A673 (cell line): ENCODE measurements around the gene TRIM8. TPM values are rescaled to one million over a fixed set of nuclear protein-coding genes. Genes with fewer than 3 reads are reported as not detected.

Experiments used
- BruUV-seq: library from RNA; stranded (reverse); fragments of 400-500 nt; replicated peaks from 2 replicates; lab custom pipeline; 2021; lab: Mats Ljungman, UMichigan
- CTCF ChIA-PET: fragments of 300-600 bp; sonication (Branson Sonifier 250); formaldehyde crosslinking; loops from one replicate; lab custom pipeline; 2022; ENCODE audit warnings: antibody characterized with exemption; lab: Charles Lee
- POLR2A ChIA-PET: fragments of 300-600 bp; sonication (Branson Sonifier 250); formaldehyde crosslinking; loops from one replicate; lab custom pipeline; 2022; ENCODE audit warnings: antibody characterized with exemption; ENCODE audit not compliant: low non-redundant PET; lab: Charles Lee
- DNase-seq: peaks from one replicate; pipeline ENCODE4 v3.0.0-alpha.2; 2015; ENCODE audit warnings: low spot score
- H3K27ac ChIP-seq: fragments of 200-600 bp; sonication (generic); 2 replicates; pipeline ENCODE4 v1.5.1; 2016; ENCODE audit warnings: mixed run types, low read depth, mild to moderate bottlenecking, mixed read lengths, antibody characterized with exemption, low read length; ENCODE audit not compliant: poor library complexity, severe bottlenecking
- H3K27me3 ChIP-seq: fragments of 200-600 bp; sonication (generic); replicated peaks from 2 replicates; pipeline ENCODE4 v1.6.1; 2017; ENCODE audit warnings: mixed run types, low read depth, mild to moderate bottlenecking, mixed read lengths, antibody characterized with exemption, low read length; ENCODE audit not compliant: insufficient read depth, poor library complexity
- H3K36me3 ChIP-seq: fragments of 200-600 bp; sonication (generic); 2 replicates; pipeline ENCODE4 v1.6.1; 2016; ENCODE audit warnings: mixed run types, mild to moderate bottlenecking, mixed read lengths, antibody characterized with exemption, low read length; ENCODE audit not compliant: insufficient read depth, poor library complexity, severe bottlenecking
- H3K4me1 ChIP-seq: fragments of 200-600 bp; sonication (generic); 2 replicates; pipeline ENCODE4 v1.6.1; 2017; ENCODE audit warnings: mixed run types, mild to moderate bottlenecking, mixed read lengths, antibody characterized with exemption, low read length; ENCODE audit not compliant: insufficient read depth, poor library complexity, severe bottlenecking
- H3K4me3 ChIP-seq: fragments of 200-600 bp; sonication (generic); 2 replicates; pipeline ENCODE4 v1.5.1; 2016; ENCODE audit warnings: low read depth, mixed run types, mild to moderate bottlenecking, mixed read lengths, low read length; ENCODE audit not compliant: poor library complexity, severe bottlenecking
- H3K9me3 ChIP-seq: fragments of 200-600 bp; sonication (generic); 2 replicates; pipeline ENCODE4 v1.6.1; 2016; ENCODE audit warnings: mixed run types, low read depth, mild to moderate bottlenecking, mixed read lengths, antibody characterized with exemption, low read length; ENCODE audit not compliant: poor library complexity, severe bottlenecking
- CTCF ChIP-seq: fragments of 300-800, 200-600 bp; sonication (generic); conservative IDR thresholded peaks from 2 replicates; pipeline ENCODE4 v1.5.1; 2017; ENCODE audit warnings: low read depth, mild to moderate bottlenecking, antibody characterized with exemption, low read length, moderate library complexity, mixed read lengths
- EZH2 ChIP-seq: fragments of 200-600 bp; sonication (generic); IDR thresholded peaks from 2 replicates; pipeline ENCODE4 v1.6.1; 2017; ENCODE audit warnings: borderline replicate concordance, low read depth, mild to moderate bottlenecking, mixed read lengths, antibody characterized with exemption, low read length; ENCODE audit not compliant: poor library complexity, severe bottlenecking
- intact Hi-C: fragments of 100-400 bp; cut with micrococcal nuclease; formaldehyde crosslinking; loops from one replicate; pipeline ENCODE4 v1.10.0; 2022; ENCODE audit not compliant: unreplicated experiment
- total RNA-seq: library from RNA; stranded (reverse); gene quantifications from 2 replicates; pipeline ENCODE4 v1.2.3, GENCODE V29; 2021

The TRIM8 gene
- total RNA-seq, 1 experiment from 2014 or later, result 29.4 TPM

- ChIA-PET CTCF (no interaction called here), POLR2A (interaction anchor here (0.6 kb wide), 1 partner anchor 12 kb away, joined by 3 read pairs; no protein-coding TSS in a partner anchor)
- Histone ChIP-seq H3K4me3 (no peak overlapping the region), H3K36me3 (peaks cover 5% of the 10 kb centered on the region), H3K9me3 (no peaks in the 10 kb centered on the region), H3K4me1 (no peaks in the 10 kb centered on the region), H3K27ac (no peak overlapping the region), H3K27me3 (no peaks in the 10 kb centered on the region)
- no peak for DNase-seq
- no TSS peak for BruUV-seq
- intact Hi-C loops, result no loop called here
- TF ChIP-seq CTCF (no peak), EZH2 (no peak)
Observed at GRCh38 chr10:102616066-102616770, 28.1 kb upstream of the TRIM8 start.

GRCh38 chr10:102617041-102617440, 27.2 kb upstream of the TRIM8 start:
- CTCF ChIA-PET, result no interaction called here
- peaks cover 5% of the 10 kb centered on the region for H3K36me3 ChIP-seq
- POLR2A ChIA-PET, result no interaction called here
- no peak for DNase-seq
- no peak overlapping the region for H3K4me3 ChIP-seq
- TF ChIP-seq CTCF (no peak), EZH2 (no peak)
- no TSS peak for BruUV-seq
- H3K27me3 ChIP-seq, result no peaks in the 10 kb centered on the region
- no peak overlapping the region for H3K27ac ChIP-seq
- no peaks in the 10 kb centered on the region for H3K4me1 ChIP-seq
- no peaks in the 10 kb centered on the region for H3K9me3 ChIP-seq
- intact Hi-C loops, result no loop called here

- ChIA-PET POLR2A (no interaction called here), CTCF (no interaction called here)
- intact Hi-C loops, result no loop called here
- TF ChIP-seq EZH2 (no peak), CTCF (no peak)
- peaks cover 5% of the 10 kb centered on the region for H3K36me3 ChIP-seq
- H3K4me3 ChIP-seq, result no peak overlapping the region
- no peaks in the 10 kb centered on the region for H3K4me1 ChIP-seq
- H3K27ac ChIP-seq, result no peak overlapping the region
- no peaks in the 10 kb centered on the region for H3K27me3 ChIP-seq
- H3K9me3 ChIP-seq, result no peaks in the 10 kb centered on the region
- no TSS peak for BruUV-seq
- no peak for DNase-seq
Observed at GRCh38 chr10:102617816-102618215, 26.5 kb upstream of the TRIM8 start.
